Fibroblast of lung (primary cell): ENCODE measurements around the gene SMARCAL1.

Source experiments
- EZH2 ChIP-seq: IDR thresholded peaks from 2 replicates; pipeline ENCODE4 v1.5.1; 2012; ENCODE audit warnings: low read length, control low read depth, mild to moderate bottlenecking; ENCODE audit errors: missing control alignments
- TF ChIP-seq, protein P1 (sequence below), 2 donors: IDR thresholded peaks in 1 of 2; conservative IDR thresholded peaks in 1 of 2; 1 replicate in 1 of 2; 2 replicates in 1 of 2; pipeline ENCODE4 v1.5.1; 2011 to 2012; ENCODE audit warnings: low read length in 2 of 2, control low read depth in 1 of 2, inconsistent platforms in 1 of 2, low read depth in 1 of 2, mild to moderate bottlenecking in 1 of 2

- TF ChIP-seq EZH2, result no peak
- TF ChIP-seq, protein P1, sequence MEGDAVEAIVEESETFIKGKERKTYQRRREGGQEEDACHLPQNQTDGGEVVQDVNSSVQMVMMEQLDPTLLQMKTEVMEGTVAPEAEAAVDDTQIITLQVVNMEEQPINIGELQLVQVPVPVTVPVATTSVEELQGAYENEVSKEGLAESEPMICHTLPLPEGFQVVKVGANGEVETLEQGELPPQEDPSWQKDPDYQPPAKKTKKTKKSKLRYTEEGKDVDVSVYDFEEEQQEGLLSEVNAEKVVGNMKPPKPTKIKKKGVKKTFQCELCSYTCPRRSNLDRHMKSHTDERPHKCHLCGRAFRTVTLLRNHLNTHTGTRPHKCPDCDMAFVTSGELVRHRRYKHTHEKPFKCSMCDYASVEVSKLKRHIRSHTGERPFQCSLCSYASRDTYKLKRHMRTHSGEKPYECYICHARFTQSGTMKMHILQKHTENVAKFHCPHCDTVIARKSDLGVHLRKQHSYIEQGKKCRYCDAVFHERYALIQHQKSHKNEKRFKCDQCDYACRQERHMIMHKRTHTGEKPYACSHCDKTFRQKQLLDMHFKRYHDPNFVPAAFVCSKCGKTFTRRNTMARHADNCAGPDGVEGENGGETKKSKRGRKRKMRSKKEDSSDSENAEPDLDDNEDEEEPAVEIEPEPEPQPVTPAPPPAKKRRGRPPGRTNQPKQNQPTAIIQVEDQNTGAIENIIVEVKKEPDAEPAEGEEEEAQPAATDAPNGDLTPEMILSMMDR (conservative IDR thresholded peaks at IDR 0.05 in 1 of 2, IDR thresholded peaks at IDR 0.05 in 1 of 2; ENCODE audit: low read depth in 1 of 2, low read length in 2 of 2), result no peak
Observed at GRCh38 chr2:216502381-216503158, 90.3 kb downstream of the SMARCAL1 start.
